Transverse colon (tissue), 4 donors: Measurements from ENCODE around the gene TRIM56. TPM values are rescaled to one million over a fixed set of nuclear protein-coding genes. Genes with fewer than 3 reads are reported as not detected.

Experiments used
- DNase-seq: peaks from one replicate; pipeline ENCODE4 v3.0.0-alpha.2; 2019
- H3K27ac ChIP-seq, 4 donors: fragments of 200-600 bp; sonication (generic); 2 replicates each; pipeline ENCODE4 v1.5.1; 2016 to 2018; ENCODE audit warnings: inconsistent platforms in 4 of 4
- H3K27me3 ChIP-seq: fragments of 200-600 bp; sonication (generic); 2 replicates; pipeline ENCODE4 v1.5.1; 2017; ENCODE audit warnings: inconsistent platforms
- H3K36me3 ChIP-seq, 4 donors: fragments of 200-600 bp; sonication (generic); 2 replicates each; pipeline ENCODE4 v1.5.1; 2017 to 2019; ENCODE audit warnings: inconsistent platforms in 4 of 4
- H3K4me1 ChIP-seq, 4 donors: fragments of 200-600 bp; sonication (generic); 2 replicates each; pipeline ENCODE4 v1.5.1; 2017 to 2020; ENCODE audit warnings: inconsistent platforms in 4 of 4
- H3K4me3 ChIP-seq, 4 donors: fragments of 200-600 bp; sonication (generic); 1 replicate in 1 of 4; 2 replicates in 3 of 4; pipeline versions ENCODE4 v1.5.1 to v1.6.1; 2017 to 2019; ENCODE audit warnings: inconsistent platforms in 4 of 4
- H3K9me3 ChIP-seq, 2 donors: fragments of 200-600 bp; sonication (generic); 2 replicates each; pipeline ENCODE4 v1.5.1; 2017 to 2019; ENCODE audit warnings: inconsistent platforms in 2 of 2
- EP300 ChIP-seq: sonication (generic); formaldehyde crosslinking; IDR thresholded peaks from one replicate; pipeline ENCODE4 v1.6.1; 2017; ENCODE audit warnings: antibody characterized with exemption, low read depth
- POLR2A ChIP-seq: fragments of 450-650 bp; IDR thresholded peaks from one replicate; pipeline ENCODE4 v1.6.1; 2016; ENCODE audit warnings: antibody characterized with exemption, mild to moderate bottlenecking, moderate library complexity
- WGBS, 2 donors: methylation state at CpG; one replicate each; pipeline ENCODE4 v1.1.5; 2018; ENCODE audit warnings: low coverage in 1 of 2; 5-methylcytosine and 5-hydroxymethylcytosine counted together
- in situ Hi-C, 4 donors: fragments of 200-750 bp; cut with MboI; loops; one replicate each; pipeline versions ENCODE4 v1.15.0 to v1.15.1; 2017; ENCODE audit warnings: low sequenced_read_pairs in 3 of 4, low pct_ligation_motif_present in 1 of 4, low pct_unique_long_range_greater_than_20kb in 1 of 4
- intact Hi-C: fragments of 100-400 bp; cut with DNase I; formaldehyde crosslinking; loops from one replicate; pipeline ENCODE4 v1.15.1; 2023; ENCODE audit warnings: low total_unique reads
- total RNA-seq, 4 donors: library from RNA; depleted of rRNA; stranded (reverse); fragments of >200 nt; gene quantifications; one replicate each; pipeline ENCODE4 v1.1.0, GENCODE V29; 2016
- TF ChIP-seq, protein P1 (sequence below), 5 experiments: fragments of 200-600 bp in 3 of 5; fragments of 450-650 bp in 2 of 5; sonication (generic) in 3 of 5; IDR thresholded peaks; 1 replicate in 2 of 5; 2 replicates in 3 of 5; pipeline ENCODE4 v1.5.1; 2016 to 2017; ENCODE audit warnings: antibody characterized with exemption in 5 of 5, inconsistent platforms in 3 of 5, mild to moderate bottlenecking in 2 of 5, moderate library complexity in 1 of 5

The TRIM56 gene
- total RNA-seq, 4 donors from 2014 or later: 23.8 to 50.0 (median 35.1) TPM

DNA sequence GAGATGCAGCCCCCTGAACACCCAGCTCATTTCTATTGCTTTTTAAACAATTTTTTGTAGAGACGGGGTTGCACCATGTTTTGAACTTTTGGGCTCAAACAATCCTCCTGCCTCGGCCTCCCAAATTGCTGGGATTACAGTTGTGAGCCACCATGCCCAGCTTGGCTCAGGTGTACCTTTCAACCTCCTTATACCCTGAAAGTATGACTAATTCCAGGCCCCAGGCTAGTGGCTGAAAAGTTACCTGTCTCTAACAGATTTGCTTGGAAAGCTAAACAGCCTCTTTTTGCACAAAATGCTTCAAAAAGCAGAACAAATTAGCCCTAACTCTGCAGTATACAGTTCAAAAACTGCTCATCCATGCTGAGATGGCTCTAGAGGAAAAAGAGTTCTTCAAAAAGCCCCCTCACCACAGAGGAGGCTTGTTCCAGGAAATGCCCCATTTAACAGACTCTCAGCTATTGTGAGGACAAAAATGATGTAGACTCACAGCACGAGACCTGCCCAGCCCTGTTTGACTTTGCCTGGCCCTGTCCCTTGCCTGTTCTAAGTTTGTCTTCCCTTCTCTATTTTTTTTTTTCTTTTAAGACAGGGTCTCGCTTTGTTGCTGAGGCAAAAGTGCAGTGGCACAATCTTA lies 55.6 kb downstream of the TRIM56 start:
- no peak for DNase-seq
- H3K9me3 ChIP-seq: no peaks in the 10 kb centered on the region
- H3K27ac ChIP-seq: no peak overlapping the region
- peaks cover 7 to 31% (median 15%) of the 10 kb centered on the region in 4 donors for H3K4me1 ChIP-seq
- no peak overlapping the region for H3K4me3 ChIP-seq
- TF ChIP-seq, protein P1, sequence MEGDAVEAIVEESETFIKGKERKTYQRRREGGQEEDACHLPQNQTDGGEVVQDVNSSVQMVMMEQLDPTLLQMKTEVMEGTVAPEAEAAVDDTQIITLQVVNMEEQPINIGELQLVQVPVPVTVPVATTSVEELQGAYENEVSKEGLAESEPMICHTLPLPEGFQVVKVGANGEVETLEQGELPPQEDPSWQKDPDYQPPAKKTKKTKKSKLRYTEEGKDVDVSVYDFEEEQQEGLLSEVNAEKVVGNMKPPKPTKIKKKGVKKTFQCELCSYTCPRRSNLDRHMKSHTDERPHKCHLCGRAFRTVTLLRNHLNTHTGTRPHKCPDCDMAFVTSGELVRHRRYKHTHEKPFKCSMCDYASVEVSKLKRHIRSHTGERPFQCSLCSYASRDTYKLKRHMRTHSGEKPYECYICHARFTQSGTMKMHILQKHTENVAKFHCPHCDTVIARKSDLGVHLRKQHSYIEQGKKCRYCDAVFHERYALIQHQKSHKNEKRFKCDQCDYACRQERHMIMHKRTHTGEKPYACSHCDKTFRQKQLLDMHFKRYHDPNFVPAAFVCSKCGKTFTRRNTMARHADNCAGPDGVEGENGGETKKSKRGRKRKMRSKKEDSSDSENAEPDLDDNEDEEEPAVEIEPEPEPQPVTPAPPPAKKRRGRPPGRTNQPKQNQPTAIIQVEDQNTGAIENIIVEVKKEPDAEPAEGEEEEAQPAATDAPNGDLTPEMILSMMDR (IDR thresholded peaks at IDR 0.05): no peak
- TF ChIP-seq POLR2A (no peak), EP300 (no peak)
- intact Hi-C loops (loop anchor here (5.0 kb wide), 1 partner anchor 141 kb away; no protein-coding TSS in a partner anchor), in situ Hi-C loops (loop anchor here in 2 of 4 donors (10.0 to 25.0 kb wide), 4 partner anchors 54 to 246 kb away; partner anchors contain the start of gene ACHE (in 1 of the 2))
- WGBS, 2 donors: 81% methylated on average over 4 of the region's 4 CpGs; no CpG with 5 or more reads in 1 of the 2 donors
- H3K27me3 ChIP-seq: peaks cover 7% of the 10 kb centered on the region
- no peaks in the 10 kb centered on the region for H3K36me3 ChIP-seq

Other genes starting within 250 kb of the TRIM56 start
- 10 to 100 TPM; 21.0 to 46.2 (median 23.1) TPM for gene SLC12A9, start 232.8 kb upstream of the TRIM56 start, total RNA-seq
- gene TRIP6, start 218.1 kb upstream of the TRIM56 start, total RNA-seq: 10 to 100 TPM; 10.9 to 24.3 (median 21.2) TPM
- 100 to 1,000 TPM in 2 of 4 donors, 10 to 100 TPM in 2; 64.6 to 217 (median 103) TPM for gene SRRT, start 210.4 kb upstream of the TRIM56 start, total RNA-seq
- 10 to 100 TPM in 1 of 4 donors, 1 to 10 TPM in 2, not detected in 1; 1.3 to 19.1 (median 3.7) TPM for gene UFSP1, start 195.8 kb upstream of the TRIM56 start, total RNA-seq
- 10 to 100 TPM in 3 of 4 donors, 1 to 10 TPM in 1; 3.8 to 29.9 (median 14.3) TPM for gene ACHE, start 189.6 kb upstream of the TRIM56 start, total RNA-seq
- 100 to 1,000 TPM in 1 of 4 donors, 10 to 100 TPM in 3; 11.7 to 233 (median 64.7) TPM for gene MUC3A, start 135.9 kb upstream of the TRIM56 start, total RNA-seq
- 1,000 to 10,000 TPM in 1 of 4 donors, 100 to 1,000 TPM in 2, 10 to 100 TPM in 1; 90.2 to 2,095 (median 445) TPM for gene MUC12, start 115.9 kb upstream of the TRIM56 start, total RNA-seq
- 100 to 1,000 TPM in 1 of 4 donors, 10 to 100 TPM in 2, under 1 TPM in 1; 0.80 to 102 (median 20.0) TPM for gene MUC17, start 65.4 kb upstream of the TRIM56 start, total RNA-seq
- gene SERPINE1, start 41.6 kb downstream of the TRIM56 start, total RNA-seq: 10 to 100 TPM in 1 of 4 donors, 1 to 10 TPM in 3; 1.3 to 26.2 (median 5.5) TPM
- gene AP1S1, start 69.0 kb downstream of the TRIM56 start, total RNA-seq: 10 to 100 TPM; 18.3 to 87.3 (median 54.0) TPM
- under 1 TPM in 1 of 4 donors, not detected in 3; 0.95 TPM for gene VGF, start 80.1 kb downstream of the TRIM56 start, total RNA-seq
- gene NAT16, start 94.8 kb downstream of the TRIM56 start, total RNA-seq: not detected
- gene MOGAT3, start 115.6 kb downstream of the TRIM56 start, total RNA-seq: 10 to 100 TPM; 31.7 to 56.9 (median 44.3) TPM
- gene PLOD3, start 132.1 kb downstream of the TRIM56 start, total RNA-seq: 10 to 100 TPM; 48.4 to 81.2 (median 60.8) TPM
- 100 to 1,000 TPM in 1 of 4 donors, 10 to 100 TPM in 3; 50.5 to 106 (median 78.2) TPM for gene ZNHIT1, start 132.7 kb downstream of the TRIM56 start, total RNA-seq
- 10 to 100 TPM; 27.2 to 58.5 (median 45.4) TPM for gene CLDN15, start 152.3 kb downstream of the TRIM56 start, total RNA-seq
- gene FIS1, start 159.6 kb downstream of the TRIM56 start, total RNA-seq: 100 to 1,000 TPM; 159 to 261 (median 187) TPM
- 10 to 100 TPM in 3 of 4 donors, 1 to 10 TPM in 1; 9.4 to 30.6 (median 11.3) TPM for gene IFT22, start 236.3 kb downstream of the TRIM56 start, total RNA-seq